Central memory CD8-positive, alpha-beta T cell (primary cell): ENCODE data around the gene EHD1.

ENCODE experiments used
- ATAC-seq: fragments of 150-1000 bp; cut with Tn5 transposase; replicated peaks from 2 replicates; pipeline ENCODE4 v1.10.0; 2022; ENCODE audit warnings: mild to moderate bottlenecking, moderate FRiP score, moderate number of reproducible peaks; ENCODE audit not compliant: poor library complexity, severe bottlenecking; ENCODE audit errors: extremely low read depth
- DNase-seq, 2 donors: peaks; one replicate each; pipeline ENCODE4 v3.0.0; 2021; ENCODE audit warnings: low spot score in 2 of 2
- H3K27ac Mint-ChIP-seq: one replicate; pipeline ENCODE4 v1.8.0; 2022; ENCODE audit warnings: low read depth, mild to moderate bottlenecking, moderate library complexity, mixed read lengths
- H3K27me3 Mint-ChIP-seq: one replicate; pipeline ENCODE4 v1.8.0; 2022; ENCODE audit warnings: mixed read lengths
- H3K36me3 Mint-ChIP-seq: one replicate; pipeline ENCODE4 v1.8.0; 2022; ENCODE audit warnings: mild to moderate bottlenecking, moderate library complexity, mixed read lengths; ENCODE audit not compliant: insufficient read depth
- H3K4me1 Mint-ChIP-seq: one replicate; pipeline ENCODE4 v1.8.0; 2022; ENCODE audit warnings: mixed read lengths
- H3K4me3 Mint-ChIP-seq: one replicate; pipeline ENCODE4 v1.8.0; 2022; ENCODE audit warnings: mild to moderate bottlenecking, moderate library complexity, mixed read lengths
- H3K9me3 Mint-ChIP-seq: one replicate; pipeline ENCODE4 v1.8.0; 2022; ENCODE audit warnings: mixed read lengths

The EHD1 gene

GRCh38 chr11:64836448-64837072 lies 41.9 kb downstream of the EHD1 start:
- Mint-ChIP-seq H3K36me3 (peaks cover 2% of the 10 kb centered on the region), H3K4me3 (no peak overlapping the region), H3K27ac (no peak overlapping the region), H3K9me3 (no peaks in the 10 kb centered on the region), H3K27me3 (no peaks in the 10 kb centered on the region), H3K4me1 (no peaks in the 10 kb centered on the region)
- no peak for DNase-seq
- ATAC-seq: no peak

DNA sequence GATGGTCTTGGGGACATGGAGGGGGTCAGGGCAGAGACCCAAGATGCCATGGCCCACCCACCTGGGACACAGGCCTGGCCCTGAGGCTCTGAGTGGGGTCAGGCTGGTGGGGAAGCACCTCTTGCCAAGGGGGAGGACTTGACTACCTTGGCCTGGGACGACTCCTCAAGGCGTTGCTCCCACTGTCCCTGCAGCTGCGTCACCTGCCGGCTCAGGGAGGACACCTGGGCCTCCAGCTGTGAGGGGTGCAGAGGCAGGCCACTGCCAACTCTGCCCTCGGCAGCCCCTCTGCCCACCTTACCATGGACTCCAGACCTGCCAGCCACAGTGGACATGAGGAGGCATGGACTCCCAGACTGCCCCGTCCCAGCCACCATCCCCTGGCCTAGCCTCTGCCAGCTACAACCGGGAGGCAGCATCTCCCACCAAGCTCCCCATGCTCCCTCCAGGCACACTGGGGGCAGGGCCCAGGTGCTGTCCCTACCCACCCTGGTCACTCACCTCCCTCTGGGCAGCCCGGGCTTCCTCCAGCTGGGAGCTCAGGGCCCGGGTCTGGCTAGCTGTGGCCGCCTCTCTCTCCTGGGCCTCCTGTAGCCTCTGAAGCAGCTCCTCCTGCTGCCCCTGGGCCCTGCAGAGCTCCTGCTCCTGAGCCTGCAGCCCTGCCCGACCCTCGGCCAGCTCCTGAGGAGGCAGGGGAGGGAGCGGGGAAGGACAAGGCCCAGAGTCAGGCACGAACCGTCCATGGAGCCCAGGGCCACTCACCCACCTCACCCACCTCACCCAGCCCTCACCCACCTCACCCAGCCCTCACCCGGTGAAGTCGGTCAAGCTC lies 42.6 kb downstream of the EHD1 start:
- ATAC-seq (no peak), DNase-seq (no peak)
- Mint-ChIP-seq H3K4me3 (no peak overlapping the region), H3K9me3 (no peaks in the 10 kb centered on the region), H3K27ac (no peak overlapping the region), H3K4me1 (no peaks in the 10 kb centered on the region), H3K36me3 (peaks cover 1% of the 10 kb centered on the region), H3K27me3 (no peaks in the 10 kb centered on the region)

- Mint-ChIP-seq H3K27me3 (no peaks in the 10 kb centered on the region), H3K27ac (no peak overlapping the region), H3K9me3 (no peaks in the 10 kb centered on the region), H3K4me1 (no peaks in the 10 kb centered on the region), H3K36me3 (no peaks in the 10 kb centered on the region), H3K4me3 (no peak overlapping the region)
- no peak for DNase-seq
- no peak for ATAC-seq
Observed at GRCh38 chr11:64834723-64835615, 43.5 kb downstream of the EHD1 start.

DNA sequence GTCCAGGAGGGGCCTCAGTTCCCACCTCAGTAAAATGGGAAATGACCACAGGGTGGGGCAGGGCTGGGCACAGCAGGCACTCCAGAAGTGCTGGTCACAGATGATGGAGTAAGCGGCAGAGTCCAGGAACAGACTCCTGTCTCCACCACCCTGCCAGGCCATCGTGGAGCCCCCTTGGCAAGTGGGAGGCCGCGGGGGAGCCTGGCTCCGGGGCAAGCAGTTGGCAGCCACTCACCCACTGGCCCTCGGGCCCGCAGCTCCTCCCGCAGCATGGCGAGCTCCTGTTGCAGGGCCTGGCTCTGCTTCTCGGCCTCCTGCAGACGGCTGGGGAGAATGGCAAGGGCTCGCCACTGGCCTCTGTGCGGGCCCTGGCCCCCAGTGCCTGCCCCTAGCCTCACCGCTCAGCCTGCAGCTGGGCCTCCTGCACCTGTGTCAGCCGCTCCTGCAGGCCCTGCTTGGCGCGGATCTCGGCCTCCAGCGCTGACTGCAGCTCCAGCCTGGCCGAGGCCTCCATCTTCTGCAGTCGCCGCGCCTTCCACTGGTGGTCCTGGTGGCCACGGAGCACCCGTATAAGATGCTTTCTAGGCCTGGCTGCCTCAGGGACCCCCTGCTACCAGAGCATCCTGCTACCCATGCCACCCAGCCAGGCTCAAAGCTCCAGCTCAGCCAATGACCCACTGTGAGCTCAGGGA lies 44.2 kb downstream of the EHD1 start:
- no peak for DNase-seq
- Mint-ChIP-seq H3K36me3 (no peaks in the 10 kb centered on the region), H3K27me3 (no peaks in the 10 kb centered on the region), H3K4me3 (no peak overlapping the region), H3K4me1 (no peaks in the 10 kb centered on the region), H3K27ac (no peak overlapping the region), H3K9me3 (no peaks in the 10 kb centered on the region)
- no peak for ATAC-seq

- Mint-ChIP-seq H3K36me3 (no peaks in the 10 kb centered on the region), H3K4me3 (no peak overlapping the region), H3K9me3 (no peaks in the 10 kb centered on the region), H3K27me3 (no peaks in the 10 kb centered on the region), H3K27ac (no peak overlapping the region), H3K4me1 (no peaks in the 10 kb centered on the region)
- no peak for DNase-seq
- ATAC-seq: no peak
Observed at GRCh38 chr11:64833509-64833908, 44.9 kb downstream of the EHD1 start.

GRCh38 chr11:64833198-64833502 lies 45.3 kb downstream of the EHD1 start:
- Mint-ChIP-seq H3K4me1 (no peaks in the 10 kb centered on the region), H3K36me3 (no peaks in the 10 kb centered on the region), H3K27ac (no peak overlapping the region), H3K9me3 (no peaks in the 10 kb centered on the region), H3K27me3 (no peaks in the 10 kb centered on the region), H3K4me3 (no peak overlapping the region)
- no peak for DNase-seq
- no peak for ATAC-seq

DNA sequence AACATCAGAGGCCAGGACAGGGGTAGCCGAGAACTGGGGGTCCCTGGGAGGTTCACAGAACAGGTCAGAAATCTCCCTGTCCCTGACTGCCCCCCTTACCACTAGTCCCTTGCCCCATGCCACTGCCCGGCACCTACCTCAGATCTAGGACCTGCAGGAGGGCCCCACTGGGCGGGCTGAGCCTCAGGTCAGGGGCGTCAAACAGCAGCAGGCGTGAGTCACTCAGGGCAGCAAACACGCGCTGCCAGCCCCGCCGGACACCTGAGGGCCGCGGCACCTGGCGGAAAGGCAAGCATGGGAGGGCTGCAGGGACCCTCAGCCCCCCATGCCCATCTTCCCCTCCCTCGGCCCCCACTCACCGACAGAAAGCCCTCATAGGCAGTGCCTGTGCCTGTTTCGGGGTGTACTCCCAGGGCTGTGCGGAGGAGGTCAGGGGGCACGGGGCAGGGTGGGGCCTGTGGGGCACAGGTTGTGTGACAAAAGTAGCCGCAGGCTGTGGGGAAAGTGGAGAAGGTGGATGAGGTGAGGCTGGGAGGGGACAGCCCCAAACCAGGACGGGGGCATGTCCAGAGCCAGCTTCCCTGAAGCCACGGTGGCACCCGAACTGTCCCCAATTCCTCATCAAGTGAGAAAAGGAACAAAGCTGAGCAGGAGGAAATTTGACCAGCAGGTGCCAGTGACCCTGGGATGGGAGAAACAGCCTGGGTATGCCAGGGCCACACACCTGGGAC lies 45.8 kb downstream of the EHD1 start:
- DNase-seq: no peak
- Mint-ChIP-seq H3K4me1 (no peaks in the 10 kb centered on the region), H3K9me3 (no peaks in the 10 kb centered on the region), H3K36me3 (no peaks in the 10 kb centered on the region), H3K27me3 (no peaks in the 10 kb centered on the region), H3K4me3 (no peak overlapping the region), H3K27ac (no peak overlapping the region)
- no peak for ATAC-seq

- H3K27ac Mint-ChIP-seq: no peak overlapping the region
- no peaks in the 10 kb centered on the region for H3K9me3 Mint-ChIP-seq
- DNase-seq (no peak), ATAC-seq (no peak)
- peaks cover 1% of the 10 kb centered on the region for H3K36me3 Mint-ChIP-seq
- no peaks in the 10 kb centered on the region for H3K27me3 Mint-ChIP-seq
- H3K4me1 Mint-ChIP-seq: no peaks in the 10 kb centered on the region
- no peak overlapping the region for H3K4me3 Mint-ChIP-seq
Observed at GRCh38 chr11:64831411-64831891, 47.0 kb downstream of the EHD1 start.

GRCh38 chr11:64829536-64830251 lies 48.7 kb downstream of the EHD1 start:
- Mint-ChIP-seq H3K4me1 (no peaks in the 10 kb centered on the region), H3K27me3 (no peaks in the 10 kb centered on the region), H3K27ac (no peak overlapping the region), H3K4me3 (no peak overlapping the region), H3K9me3 (no peaks in the 10 kb centered on the region), H3K36me3 (peaks cover 1% of the 10 kb centered on the region)
- DNase-seq (no peak), ATAC-seq (no peak)

DNA sequence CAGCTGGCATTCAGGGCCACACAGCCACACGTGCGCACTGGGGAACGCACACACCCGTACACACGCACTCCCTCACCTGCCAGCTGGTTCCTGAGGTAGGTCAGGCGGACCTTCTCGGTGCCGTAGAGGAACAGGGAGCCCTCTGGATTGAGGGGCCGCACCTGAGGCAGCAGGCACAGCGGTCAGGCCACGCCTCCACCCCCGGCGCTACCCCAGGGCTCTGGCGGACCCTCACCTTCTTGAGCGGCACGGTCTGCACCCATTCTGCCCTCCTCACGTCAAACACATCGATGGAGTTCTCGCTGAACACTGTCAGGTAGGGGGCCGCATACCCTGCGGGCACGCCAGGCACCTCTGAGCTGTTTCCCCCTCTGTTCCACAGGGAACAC lies 51.0 kb downstream of the EHD1 start:
- Mint-ChIP-seq H3K9me3 (no peaks in the 10 kb centered on the region), H3K4me3 (no peak overlapping the region), H3K36me3 (peaks cover 1% of the 10 kb centered on the region), H3K4me1 (no peaks in the 10 kb centered on the region), H3K27me3 (no peaks in the 10 kb centered on the region), H3K27ac (peak overlapping the region; percentile 32)
- DNase-seq (no peak), ATAC-seq (no peak)

GRCh38 chr11:64826578-64827450 lies 51.6 kb downstream of the EHD1 start:
- H3K27ac Mint-ChIP-seq: no peak overlapping the region
- no peaks in the 10 kb centered on the region for H3K4me1 Mint-ChIP-seq
- no peaks in the 10 kb centered on the region for H3K27me3 Mint-ChIP-seq
- H3K4me3 Mint-ChIP-seq: no peak overlapping the region
- no peaks in the 10 kb centered on the region for H3K9me3 Mint-ChIP-seq
- ATAC-seq (no peak), DNase-seq (no peak)
- H3K36me3 Mint-ChIP-seq: peaks cover 1% of the 10 kb centered on the region
